LNCaP clone FGC (cell line): ENCODE measurements around the gene PIEZO1.

Source experiments
- DNase-seq: peaks from one replicate; pipeline ENCODE4 v3.0.0-alpha.2; 2011; ENCODE audit warnings: low read depth
- H3K4me3 ChIP-seq: 2 replicates; pipeline ENCODE4 v1.5.1; 2011; ENCODE audit warnings: mild to moderate bottlenecking, low read depth, low read length, control low read depth
- CTCF ChIP-seq: IDR thresholded peaks from 2 replicates; pipeline ENCODE4 v1.5.1; 2012; ENCODE audit warnings: mild to moderate bottlenecking; ENCODE audit not compliant: control insufficient read depth, insufficient read depth; ENCODE audit errors: extremely low read depth

The PIEZO1 gene

GRCh38 chr16:88806491-88807111 lies 21.6 kb upstream of the PIEZO1 start:
- H3K4me3 ChIP-seq = no peak overlapping the region
- DNase-seq = no peak

DNA sequence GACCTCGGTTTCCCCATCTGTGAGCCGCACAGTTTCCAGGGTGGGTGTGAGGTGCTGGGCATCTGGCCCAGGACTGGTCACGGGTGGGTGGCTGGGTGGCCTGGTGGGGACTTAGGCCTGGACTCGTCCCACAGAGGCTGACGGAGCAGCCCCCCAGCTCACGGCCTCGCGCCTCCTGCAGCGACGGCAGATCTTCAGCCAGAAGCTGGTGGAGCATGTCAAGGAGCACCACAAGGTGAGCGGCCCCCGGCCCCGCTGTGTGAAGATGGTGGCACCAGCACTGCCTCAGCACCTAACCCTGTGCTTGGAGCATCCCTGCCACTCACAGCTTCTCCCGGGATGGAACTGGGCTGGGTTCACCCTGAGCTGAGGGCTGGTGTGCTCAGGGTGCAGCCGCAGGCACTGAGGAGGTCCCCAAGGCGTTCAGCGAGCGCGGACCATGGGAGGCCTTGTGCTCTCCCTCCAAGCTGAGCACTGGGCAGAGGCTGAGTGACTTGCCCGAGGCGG lies 20.9 kb upstream of the PIEZO1 start:
- TF ChIP-seq CTCF = no peak
- DNase-seq = no peak
- H3K4me3 ChIP-seq = no peak overlapping the region

More at GRCh38 chr16:88806491-88807111, 21.6 kb upstream of the PIEZO1 start:
- no peak for TF ChIP-seq CTCF

DNA sequence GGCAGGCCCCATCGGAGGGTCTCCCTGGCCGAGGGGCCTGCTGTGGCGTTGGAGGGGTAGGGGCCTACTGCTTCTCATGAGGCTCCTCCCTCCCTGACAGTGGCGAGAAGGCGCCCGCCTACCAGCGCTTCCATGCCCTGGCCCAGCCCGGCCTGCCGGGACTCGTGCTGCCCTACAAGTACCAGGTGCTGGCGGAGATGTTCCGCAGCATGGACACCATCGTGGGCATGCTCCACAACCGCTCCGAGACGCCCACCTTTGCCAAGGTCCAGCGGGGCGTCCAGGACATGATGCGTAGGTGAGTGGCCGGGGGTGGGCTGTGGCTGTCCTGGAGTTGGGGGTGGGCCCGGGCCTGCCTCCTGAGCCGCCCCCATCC lies 20.3 kb upstream of the PIEZO1 start:
- H3K4me3 ChIP-seq = no peak overlapping the region; the same call in 1 of the 2 replicates
- no peak for TF ChIP-seq CTCF
- no peak for DNase-seq

DNA sequence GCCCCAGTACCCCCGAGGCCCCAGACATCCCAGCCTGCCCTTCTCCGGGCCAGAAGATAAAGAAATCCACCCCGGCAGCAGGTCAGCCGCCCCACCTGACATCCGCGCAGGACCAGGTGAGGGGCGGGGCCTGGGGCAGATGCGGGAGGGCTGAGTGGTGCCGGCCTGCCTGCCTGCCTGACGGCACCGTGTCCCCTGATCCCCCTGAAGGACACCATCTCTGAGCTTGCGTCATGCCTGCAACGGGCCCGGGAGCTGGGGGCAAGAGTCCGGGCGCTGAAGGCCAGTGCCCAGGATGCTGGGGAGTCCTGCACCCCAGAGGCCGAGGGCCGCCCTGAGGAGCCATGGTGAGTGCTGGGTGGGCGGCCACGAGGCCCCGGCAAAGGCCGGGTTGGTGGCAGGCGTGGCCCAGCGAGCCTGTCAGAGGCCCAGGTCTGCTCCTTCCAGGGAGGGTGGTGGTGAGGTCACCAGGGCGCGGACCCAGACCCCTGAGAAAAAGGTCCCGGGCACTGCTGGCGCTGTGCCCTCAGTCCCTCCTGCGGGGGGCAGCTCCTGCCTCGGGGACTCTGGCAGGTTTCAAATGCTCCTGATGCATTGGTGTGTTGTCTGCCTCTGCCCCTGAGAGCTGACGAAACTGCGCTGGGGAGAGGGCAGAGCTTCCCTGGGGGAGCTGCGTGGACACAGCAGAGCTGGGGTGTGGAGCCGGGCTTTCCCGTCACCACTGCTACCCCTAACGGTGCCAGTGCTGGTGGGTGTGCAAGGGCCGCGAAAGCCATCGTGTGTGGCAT lies 19.7 kb upstream of the PIEZO1 start:
- no peak for TF ChIP-seq CTCF
- H3K4me3 ChIP-seq = peak overlapping the region; percentile 76
- DNase-seq = no peak

GRCh38 chr16:88804173-88804551 lies 19.1 kb upstream of the PIEZO1 start:
- no peak for DNase-seq
- TF ChIP-seq CTCF = no peak
- peak overlapping the region; percentile 76 for H3K4me3 ChIP-seq

DNA sequence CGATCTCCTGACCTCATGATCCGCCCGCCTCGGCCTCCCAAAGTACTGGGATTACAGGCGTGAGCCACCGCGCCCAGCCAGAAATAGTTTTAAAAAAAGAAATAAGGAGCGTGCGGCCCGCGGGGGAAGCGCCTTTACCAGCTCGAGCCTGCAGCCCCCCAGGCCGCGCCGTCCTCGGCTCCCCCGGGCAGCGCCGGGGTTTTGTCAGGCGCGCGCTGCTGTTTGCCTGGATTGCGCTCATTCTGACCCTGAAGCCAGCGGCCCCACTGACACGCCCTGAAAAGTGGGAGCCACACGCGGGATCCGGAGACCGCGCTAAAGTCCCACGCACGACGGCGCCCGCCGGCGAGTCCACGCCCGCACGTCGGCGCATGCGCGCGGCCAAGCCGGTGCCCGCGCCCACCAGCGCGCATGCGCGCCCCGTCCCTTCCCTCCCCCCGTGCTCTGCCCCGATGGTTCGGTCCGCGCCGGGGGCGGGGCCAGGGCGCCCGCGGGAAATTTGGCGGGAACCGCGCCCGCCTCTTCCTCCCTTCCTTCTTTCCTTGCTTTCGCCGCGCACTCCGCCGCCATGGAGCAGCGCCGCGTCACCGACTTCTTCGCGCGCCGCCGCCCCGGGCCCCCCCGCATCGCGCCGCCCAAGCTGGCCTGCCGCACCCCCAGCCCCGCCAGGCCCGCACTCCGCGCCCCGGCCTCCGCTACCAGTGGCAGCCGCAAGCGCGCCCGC lies 18.4 kb upstream of the PIEZO1 start, which contains the start of gene CDT1:
Gene CDT1 (plus strand): TSS at position 526 of the 724 bp plus-strand sequence. CDS start 43 bp downstream, at position 569.
- no peak for DNase-seq
- H3K4me3 ChIP-seq = peak within 1 kb of the TSS; percentile 76
- TF ChIP-seq CTCF = no peak
